ENCODE results near the gene ZNF217. TPM values are rescaled to one million over a fixed set of nuclear protein-coding genes. Genes with fewer than 3 reads are reported as not detected.

Gene ZNF217
- total and polyA plus RNA-seq, 9 of the 15 experiments (the other 6 are each of a cell fraction or from before 2014, with no cell fraction given), result 3.0 to 41.8 (median 16.8) TPM

DNA sequence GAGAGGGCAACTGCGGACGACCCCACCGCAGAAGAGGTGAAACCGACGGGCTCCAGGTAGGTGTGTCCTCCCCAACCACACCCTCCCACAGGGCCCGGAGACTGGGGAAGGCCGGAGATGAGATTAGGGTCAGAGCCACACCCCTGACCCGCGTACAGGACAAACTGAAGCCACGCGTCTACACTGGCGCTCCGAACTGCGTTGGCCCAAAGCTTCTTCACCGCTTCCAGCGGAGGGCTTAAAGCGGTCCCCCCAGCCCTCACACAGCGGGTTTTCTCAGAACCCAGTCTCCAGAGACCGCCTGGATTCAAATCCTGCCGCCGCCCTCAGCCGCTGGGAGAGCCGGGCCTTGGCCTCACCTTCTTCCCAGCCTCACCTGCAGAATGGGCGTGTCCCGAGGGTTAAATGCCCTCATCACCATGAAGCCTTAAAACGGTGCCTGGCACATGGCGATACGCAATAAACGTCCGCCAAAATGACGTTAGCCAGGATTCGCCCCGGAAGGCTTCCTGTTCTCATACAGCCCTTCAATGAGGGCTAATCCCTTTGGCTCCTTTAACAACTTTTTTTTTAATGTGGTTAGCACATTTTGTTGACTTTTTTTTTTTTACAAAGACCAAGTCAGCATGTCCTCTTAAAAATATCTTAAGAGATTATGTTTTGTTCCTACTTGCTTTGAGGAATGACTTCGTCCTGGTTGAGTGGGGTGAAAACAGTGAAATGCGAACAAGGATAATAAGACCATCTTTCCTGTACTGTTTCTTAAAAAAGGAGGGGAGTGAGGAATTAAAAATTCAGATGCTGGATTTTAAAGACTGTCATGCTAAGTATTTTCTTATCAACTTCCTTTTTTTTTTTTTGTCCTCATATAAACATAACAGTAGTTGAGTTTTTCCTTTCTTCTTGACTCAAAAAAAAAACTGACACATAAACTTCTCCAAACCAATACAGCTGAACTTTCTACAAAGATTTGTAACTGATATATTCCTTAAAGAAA lies 15.1 kb upstream of the ZNF217 start (continued):
- peak in 1 of 3 experiments; percentile 2 for TF ChIP-seq YY1 (IDR thresholded peaks at IDR 0.05; ENCODE audit: borderline replicate concordance in 1 of 3, control insufficient read depth in 1 of 3, extremely low read depth in 1 of 3, insufficient read depth in 3 of 3, insufficient read length in 1 of 3, insufficient replicate concordance in 2 of 3, low read depth in 1 of 3, low read length in 2 of 3)
- TF ChIP-seq ZNF707 (CRISPR knock-in tag; conservative IDR thresholded peaks at IDR 0.05), result no peak
- TF ChIP-seq, protein P1, sequence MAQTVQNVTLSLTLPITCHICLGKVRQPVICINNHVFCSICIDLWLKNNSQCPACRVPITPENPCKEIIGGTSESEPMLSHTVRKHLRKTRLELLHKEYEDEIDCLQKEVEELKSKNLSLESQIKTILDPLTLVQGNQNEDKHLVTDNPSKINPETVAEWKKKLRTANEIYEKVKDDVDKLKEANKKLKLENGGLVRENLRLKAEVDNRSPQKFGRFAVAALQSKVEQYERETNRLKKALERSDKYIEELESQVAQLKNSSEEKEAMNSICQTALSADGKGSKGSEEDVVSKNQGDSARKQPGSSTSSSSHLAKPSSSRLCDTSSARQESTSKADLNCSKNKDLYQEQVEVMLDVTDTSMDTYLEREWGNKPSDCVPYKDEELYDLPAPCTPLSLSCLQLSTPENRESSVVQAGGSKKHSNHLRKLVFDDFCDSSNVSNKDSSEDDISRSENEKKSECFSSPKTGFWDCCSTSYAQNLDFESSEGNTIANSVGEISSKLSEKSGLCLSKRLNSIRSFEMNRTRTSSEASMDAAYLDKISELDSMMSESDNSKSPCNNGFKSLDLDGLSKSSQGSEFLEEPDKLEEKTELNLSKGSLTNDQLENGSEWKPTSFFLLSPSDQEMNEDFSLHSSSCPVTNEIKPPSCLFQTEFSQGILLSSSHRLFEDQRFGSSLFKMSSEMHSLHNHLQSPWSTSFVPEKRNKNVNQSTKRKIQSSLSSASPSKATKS (CRISPR knock-in tag; IDR thresholded peaks at IDR 0.05), result no peak
- no peak for TF ChIP-seq STAT5A (IDR thresholded peaks at IDR 0.05; ENCODE audit: borderline replicate concordance, low read length)
- TF ChIP-seq ZNF311 (CRISPR knock-in tag; IDR thresholded peaks at IDR 0.05), result no peak
- no peak for TF ChIP-seq ZNF146 (CRISPR knock-in tag; IDR thresholded peaks at IDR 0.05; ENCODE audit: unreplicated experiment)
- TF ChIP-seq HMGN3 (IDR thresholded peaks at IDR 0.05; ENCODE audit: borderline replicate concordance, extremely low read depth, insufficient read length, low read depth, low read length), result peak; percentile 19
- no peak for TF ChIP-seq ZNF217 (CRISPR knock-in tag; IDR thresholded peaks at IDR 0.05)
- TF ChIP-seq CBX2 (IDR thresholded peaks at IDR 0.05; ENCODE audit: insufficient read depth, low read length, poor library complexity, severe bottlenecking), result no peak
- TF ChIP-seq, protein P2, sequence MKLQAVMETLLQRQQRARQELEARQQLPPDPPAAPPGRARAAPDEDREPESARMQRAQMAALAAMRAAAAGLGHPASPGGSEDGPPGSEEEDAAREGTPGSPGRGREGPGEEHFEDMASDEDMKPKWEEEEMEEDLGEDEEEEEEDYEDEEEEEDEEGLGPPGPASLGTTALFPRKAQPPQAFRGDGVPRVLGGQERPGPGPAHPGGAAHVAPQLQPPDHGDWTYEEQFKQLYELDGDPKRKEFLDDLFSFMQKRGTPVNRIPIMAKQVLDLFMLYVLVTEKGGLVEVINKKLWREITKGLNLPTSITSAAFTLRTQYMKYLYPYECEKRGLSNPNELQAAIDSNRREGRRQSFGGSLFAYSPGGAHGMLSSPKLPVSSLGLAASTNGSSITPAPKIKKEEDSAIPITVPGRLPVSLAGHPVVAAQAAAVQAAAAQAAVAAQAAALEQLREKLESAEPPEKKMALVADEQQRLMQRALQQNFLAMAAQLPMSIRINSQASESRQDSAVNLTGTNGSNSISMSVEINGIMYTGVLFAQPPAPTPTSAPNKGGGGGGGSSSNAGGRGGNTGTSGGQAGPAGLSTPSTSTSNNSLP (IDR thresholded peaks at IDR 0.05; ENCODE audit: borderline replicate concordance, low read depth, low read length), result no peak
- TF ChIP-seq NRF1 (conservative IDR thresholded peaks at IDR 0.05 in 1 of 2, IDR thresholded peaks at IDR 0.05 in 1 of 2), result peak; percentile 32 to 47; a peak in 2 of 4 replicates
- no peak for TF ChIP-seq ZBED1 (IDR thresholded peaks at IDR 0.05)
- TF ChIP-seq, protein P3, sequence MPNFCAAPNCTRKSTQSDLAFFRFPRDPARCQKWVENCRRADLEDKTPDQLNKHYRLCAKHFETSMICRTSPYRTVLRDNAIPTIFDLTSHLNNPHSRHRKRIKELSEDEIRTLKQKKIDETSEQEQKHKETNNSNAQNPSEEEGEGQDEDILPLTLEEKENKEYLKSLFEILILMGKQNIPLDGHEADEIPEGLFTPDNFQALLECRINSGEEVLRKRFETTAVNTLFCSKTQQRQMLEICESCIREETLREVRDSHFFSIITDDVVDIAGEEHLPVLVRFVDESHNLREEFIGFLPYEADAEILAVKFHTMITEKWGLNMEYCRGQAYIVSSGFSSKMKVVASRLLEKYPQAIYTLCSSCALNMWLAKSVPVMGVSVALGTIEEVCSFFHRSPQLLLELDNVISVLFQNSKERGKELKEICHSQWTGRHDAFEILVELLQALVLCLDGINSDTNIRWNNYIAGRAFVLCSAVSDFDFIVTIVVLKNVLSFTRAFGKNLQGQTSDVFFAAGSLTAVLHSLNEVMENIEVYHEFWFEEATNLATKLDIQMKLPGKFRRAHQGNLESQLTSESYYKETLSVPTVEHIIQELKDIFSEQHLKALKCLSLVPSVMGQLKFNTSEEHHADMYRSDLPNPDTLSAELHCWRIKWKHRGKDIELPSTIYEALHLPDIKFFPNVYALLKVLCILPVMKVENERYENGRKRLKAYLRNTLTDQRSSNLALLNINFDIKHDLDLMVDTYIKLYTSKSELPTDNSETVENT (CRISPR knock-in tag; IDR thresholded peaks at IDR 0.05), result peak; percentile 60; the same call in 1 of the 2 replicates
- no peak for TF ChIP-seq ZNF134 (CRISPR knock-in tag; conservative IDR thresholded peaks at IDR 0.05)
- TF ChIP-seq HSF4 (CRISPR knock-in tag; IDR thresholded peaks at IDR 0.05; ENCODE audit: borderline replicate concordance), result no peak
- no peak for TF ChIP-seq U2AF2 (optimal IDR thresholded peaks at IDR 0.05; ENCODE audit: low read depth, low read length)
- no peak for TF ChIP-seq ZNF274 (IDR thresholded peaks at IDR 0.05; ENCODE audit: borderline replicate concordance, low read depth, low read length)
- TF ChIP-seq GATAD2A (IDR thresholded peaks at IDR 0.05), result no peak
- TF ChIP-seq SMC3 (conservative IDR thresholded peaks at IDR 0.05; ENCODE audit: insufficient read depth, low read depth, low read length), result no peak
- TF ChIP-seq ERF (CRISPR knock-in tag; IDR thresholded peaks at IDR 0.05), result peak; percentile 48; the same call in 1 of the 2 replicates
